ENCODE results near the gene TMEM97.
"Not testable (repeated sequence)": the region's sequence is repeated elsewhere in the genome, so short reads cannot be mapped to it uniquely, and the experiment has no call there.

TMEM97 gene

GRCh38 chr17:28318759-28319597, at the start of gene TMEM97:
Gene TMEM97, plus strand, starts transcription at chr17:28319200. Its CDS starts 40 bp downstream, at chr17:28319240.
- DNase-seq, result peak; percentile 49 to 97 (median 93)

DNA sequence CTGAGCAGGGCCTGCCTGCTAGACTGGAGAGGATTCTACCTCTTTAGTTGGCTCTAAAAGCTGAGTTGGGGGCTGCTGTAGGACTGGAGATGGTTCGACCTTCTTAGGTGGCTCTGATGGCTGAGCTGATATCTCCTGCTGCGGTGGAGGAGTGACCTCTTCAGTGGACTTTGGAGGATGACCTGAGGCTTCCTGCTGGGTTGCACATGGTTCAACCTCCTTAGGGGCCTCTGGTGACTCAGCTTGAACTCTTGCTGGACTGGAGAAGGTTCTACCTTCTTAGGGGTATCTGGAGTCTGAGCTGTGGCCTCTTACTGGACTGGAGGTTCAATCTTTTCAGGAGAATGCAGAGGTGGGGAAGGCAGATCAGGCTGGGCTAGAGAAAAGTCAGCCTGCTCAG, 48.9 kb upstream of the TMEM97 start:
- DNase-seq, result no peak

- DNase-seq, result no peak
Observed at GRCh38 chr17:28270926-28271325, 48.1 kb upstream of the TMEM97 start.

DNA sequence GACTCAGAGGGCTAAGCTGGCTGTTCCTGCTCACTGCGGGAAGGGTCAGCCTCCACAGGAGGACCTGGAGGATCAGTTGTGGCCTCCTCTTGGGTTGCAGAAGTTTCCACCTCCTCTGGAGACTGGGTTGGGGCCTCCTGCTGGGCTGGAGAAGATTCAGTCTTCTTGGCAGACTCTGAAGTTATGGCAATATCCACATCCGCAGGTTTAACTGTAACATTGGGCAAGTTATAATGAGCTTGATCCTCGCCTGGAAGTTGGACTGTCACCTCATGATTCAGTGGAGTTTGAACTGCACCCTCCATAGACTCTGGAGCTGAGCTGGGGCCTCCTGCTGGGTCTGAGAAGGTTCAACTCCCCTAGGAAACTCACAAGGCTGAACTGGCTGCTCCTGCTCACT, 47.6 kb upstream of the TMEM97 start:
- no peak for DNase-seq

DNA sequence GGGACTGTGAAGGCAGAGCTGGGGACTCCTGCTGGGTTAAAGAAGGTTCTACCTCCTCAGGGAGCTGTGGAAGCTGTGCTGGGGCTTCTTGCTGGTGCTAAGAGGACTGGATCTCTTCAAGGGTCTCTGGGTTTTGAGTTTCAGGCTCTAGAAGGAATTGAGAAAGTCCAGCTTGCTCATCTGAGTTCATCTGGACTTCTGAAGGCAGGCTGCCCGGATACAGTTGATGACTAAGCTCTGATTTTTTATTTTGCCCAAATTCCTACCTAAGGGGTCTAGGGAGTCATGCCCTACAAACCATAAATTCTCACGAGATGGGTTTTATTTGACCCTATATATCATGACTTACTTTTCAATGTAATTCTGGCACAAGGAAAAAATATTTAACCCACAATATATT, 46.8 kb upstream of the TMEM97 start:
- DNase-seq, result no peak

- not testable (repeated sequence) for DNase-seq
Observed at GRCh38 chr17:28273341-28273740, 45.7 kb upstream of the TMEM97 start.

- DNase-seq, result no peak
Observed at GRCh38 chr17:28274591-28275265, 44.3 kb upstream of the TMEM97 start.

GRCh38 chr17:28276011-28276410, 43.0 kb upstream of the TMEM97 start:
- DNase-seq, result no peak

DNA sequence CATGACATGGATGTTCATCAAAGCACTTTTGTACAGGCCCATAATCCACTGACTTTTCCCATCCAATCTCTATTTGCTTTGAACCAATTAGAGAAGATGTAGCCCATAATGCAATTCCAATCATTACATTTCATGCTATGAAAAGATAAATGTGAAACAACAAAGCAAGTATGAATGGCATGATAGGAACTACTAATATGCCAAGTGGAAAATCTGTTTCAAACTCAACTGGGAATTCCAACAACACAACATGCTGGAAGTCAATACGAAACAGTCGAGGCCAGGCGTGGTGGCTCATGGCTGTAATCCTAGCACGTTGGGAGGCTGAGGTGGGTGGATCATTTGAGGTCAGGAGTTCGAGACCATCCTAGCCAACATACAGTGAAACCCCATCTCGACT, 39.6 kb upstream of the TMEM97 start:
- DNase-seq, result no peak

- DNase-seq, result no peak
Observed at GRCh38 chr17:28280826-28281225, 38.2 kb upstream of the TMEM97 start.

DNA sequence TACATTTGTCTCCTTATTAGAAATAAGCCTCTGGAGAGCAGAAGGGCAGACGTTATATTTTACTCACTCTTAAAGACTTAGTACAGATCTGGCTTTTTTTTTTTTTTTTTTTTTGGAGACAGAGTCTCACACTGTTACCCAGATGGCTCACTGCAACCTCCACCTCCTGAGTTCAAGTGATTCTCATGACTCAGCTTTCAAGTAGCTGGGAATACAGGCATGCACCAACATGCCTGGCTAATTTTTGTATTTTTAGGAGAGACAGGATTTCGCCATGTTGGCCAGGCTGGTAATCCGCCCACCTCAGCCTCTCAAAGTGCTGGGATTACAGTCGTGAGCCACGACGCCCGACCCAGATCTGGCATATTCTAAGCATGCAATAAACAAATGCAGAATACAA, 36.4 kb upstream of the TMEM97 start:
- no peak for DNase-seq

GRCh38 chr17:28285965-28286364, 33.0 kb upstream of the TMEM97 start:
- DNase-seq, result no peak

DNA sequence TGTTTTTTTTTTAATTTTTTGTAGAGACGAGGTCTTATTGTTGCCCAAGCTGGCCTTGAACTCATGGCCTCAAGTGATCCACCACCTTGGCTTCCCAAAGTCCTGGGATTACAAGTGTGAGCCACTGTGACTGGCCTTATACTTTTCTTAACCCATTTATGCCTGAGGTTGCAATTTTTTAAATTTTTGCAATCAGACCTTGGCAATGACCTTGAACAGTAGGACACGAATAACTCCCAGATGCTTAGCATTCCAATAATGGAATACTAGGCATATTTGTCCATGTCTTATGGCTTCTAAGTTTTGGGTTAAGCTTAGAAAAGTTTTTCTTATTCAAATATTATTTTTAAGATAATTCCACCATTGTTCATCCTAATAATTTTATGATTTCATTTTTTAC, 28.3 kb upstream of the TMEM97 start:
- DNase-seq, result no peak

DNA sequence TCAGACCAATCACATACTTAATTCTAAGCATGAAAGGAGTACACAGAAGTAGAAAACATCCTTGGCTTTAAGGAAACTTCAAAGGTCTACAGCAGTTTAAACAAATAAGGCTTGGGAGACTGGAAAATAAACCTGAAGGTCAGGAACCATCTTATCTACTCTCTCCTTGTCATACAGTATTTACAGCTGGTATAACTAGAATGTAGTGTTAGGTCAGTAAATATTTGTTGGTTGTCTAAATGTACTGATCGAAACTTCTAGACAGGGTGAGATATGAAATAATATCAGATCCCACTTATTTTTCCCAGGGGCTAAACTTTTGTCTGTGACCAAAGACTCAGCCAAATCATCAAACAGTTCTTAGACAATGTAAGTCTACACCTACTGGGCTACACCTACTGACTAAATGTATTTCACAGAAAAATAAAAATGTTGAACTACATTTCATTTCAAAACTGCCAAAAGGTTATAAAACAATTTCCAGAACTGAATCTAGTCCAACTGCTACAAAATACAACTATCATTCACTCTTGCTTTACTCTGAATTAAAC, 27.1 kb upstream of the TMEM97 start:
- DNase-seq, result no peak

GRCh38 chr17:28292878-28293277, 26.1 kb upstream of the TMEM97 start:
- not testable (repeated sequence) for DNase-seq

DNA sequence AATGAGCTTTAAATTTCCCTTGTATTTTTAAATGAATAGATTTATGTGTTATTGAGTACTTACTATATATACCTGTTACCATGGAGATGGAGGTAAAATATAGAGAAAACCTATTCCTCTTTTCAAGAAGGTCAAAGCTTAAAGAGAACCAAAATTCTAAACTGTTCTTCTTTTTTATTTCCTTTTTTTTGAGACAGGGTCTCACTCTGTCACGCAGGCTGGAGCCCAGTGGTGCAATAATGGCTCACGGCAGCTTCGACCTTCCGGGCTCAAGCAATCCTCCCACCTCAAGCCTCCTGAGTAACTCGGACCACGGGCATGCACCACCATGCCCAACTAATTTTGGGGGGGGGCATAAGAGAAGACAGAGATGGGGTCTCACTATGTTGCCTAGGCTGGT, 25.0 kb upstream of the TMEM97 start:
- DNase-seq, result no peak

DNA sequence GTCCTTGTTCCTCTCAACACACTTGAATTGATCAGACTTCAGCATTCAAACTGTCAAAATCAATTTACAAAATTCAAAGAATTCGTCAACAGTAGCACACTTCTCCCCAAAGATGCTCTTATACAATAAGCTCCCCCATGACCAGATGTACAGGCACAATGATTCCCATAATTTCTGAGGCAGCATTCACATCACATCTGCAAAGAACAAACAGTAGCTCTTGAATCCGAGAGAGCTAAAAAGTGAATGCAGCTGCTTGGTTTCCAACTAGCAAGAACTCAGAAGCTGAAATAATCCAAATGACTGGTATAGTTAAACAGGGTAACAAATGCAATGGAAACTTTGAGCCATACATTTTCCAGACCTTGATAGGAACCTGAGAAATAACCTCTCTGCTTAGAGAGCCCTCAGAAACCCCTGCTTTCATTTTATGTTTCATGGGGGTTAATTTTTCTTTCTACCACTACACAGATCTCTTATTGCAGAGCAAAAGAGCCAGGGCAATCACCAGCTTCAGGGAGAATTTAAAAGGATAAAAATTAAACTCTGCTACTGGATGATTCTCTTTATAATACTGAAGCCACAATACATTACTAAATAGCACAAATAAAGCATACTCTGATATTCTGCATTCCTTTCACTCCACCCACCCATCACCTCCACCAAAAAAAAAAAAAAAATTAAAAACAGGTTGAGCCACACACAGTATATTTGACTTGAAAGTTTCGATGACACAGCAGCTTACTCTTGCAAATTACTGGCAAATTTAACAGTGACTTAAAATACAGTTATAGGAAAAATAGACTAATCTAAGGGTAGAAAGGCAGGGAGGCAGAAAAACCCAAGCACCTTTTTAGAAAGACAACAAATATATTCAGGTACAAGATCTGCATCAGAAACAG, 23.1 kb upstream of the TMEM97 start:
- peak in 1 of 51 donors; percentile 3 for DNase-seq

GRCh38 chr17:28298449-28298848, 20.6 kb upstream of the TMEM97 start:
- no peak for DNase-seq

- no peak for DNase-seq
Observed at GRCh38 chr17:28306954-28307401, 12.0 kb upstream of the TMEM97 start.

DNA sequence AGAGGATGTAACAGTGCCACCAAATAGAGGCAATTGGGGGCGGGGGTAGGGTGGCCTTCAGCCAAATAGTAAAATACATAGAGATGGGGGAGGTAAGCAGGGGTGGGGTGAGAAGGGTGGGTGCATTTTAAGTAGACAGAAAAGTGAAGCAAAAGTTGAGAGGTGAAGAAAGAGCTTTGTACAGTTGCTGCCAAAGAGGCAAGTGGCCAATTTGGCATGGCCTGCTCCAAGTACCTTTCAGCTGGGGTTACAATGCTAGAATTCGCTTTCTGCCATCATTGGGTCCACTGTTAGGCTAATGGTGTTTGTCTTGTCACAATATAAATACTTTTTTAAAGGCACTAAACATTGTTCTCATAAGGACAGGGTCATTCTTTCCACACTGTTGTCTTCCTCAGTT, 5.2 kb upstream of the TMEM97 start:
- DNase-seq, result no peak

- no peak for DNase-seq
Observed at GRCh38 chr17:28315846-28316705, 2.9 kb upstream of the TMEM97 start.

All from hypothalamus (tissue), 51 donors.